GM23338 (cell line): Measurements from ENCODE around the gene MIA. TPM values are rescaled to one million over a fixed set of nuclear protein-coding genes. Genes with fewer than 3 reads are reported as not detected.

ENCODE experiments used
- ATAC-seq: fragments of 200-7000 bp; cut with Tn5 transposase; 3 replicates; pipeline ENCODE4 v1.9.1; 2020
- DNase-seq: peaks from one replicate; pipeline ENCODE4 v3.0.0-alpha.2; 2015; ENCODE audit warnings: low spot score
- H2AFZ ChIP-seq: fragments of 200-600 bp; sonication (generic); 2 replicates; pipeline ENCODE4 v1.8.0; 2016; ENCODE audit warnings: antibody characterized with exemption, mild to moderate bottlenecking, moderate library complexity
- H3F3A ChIP-seq: fragments of 200-600 bp; sonication (generic); replicated peaks from 2 replicates; pipeline ENCODE4 v1.8.0; 2017; ENCODE audit warnings: antibody characterized with exemption, mixed run types, low read depth
- H3K27ac ChIP-seq: fragments of 200-600 bp; sonication (generic); 2 replicates; pipeline ENCODE4 v1.6.1; 2016; ENCODE audit warnings: low read depth
- H3K27me3 ChIP-seq: fragments of 200-600 bp; sonication (generic); 2 replicates; pipeline ENCODE4 v1.8.0; 2016; ENCODE audit warnings: mild to moderate bottlenecking, mixed run types, moderate library complexity; ENCODE audit not compliant: insufficient read depth
- H3K36me3 ChIP-seq: fragments of 200-600 bp; sonication (generic); 2 replicates; pipeline ENCODE4 v1.8.0; 2016; ENCODE audit warnings: mild to moderate bottlenecking; ENCODE audit not compliant: insufficient read depth
- H3K4me1 ChIP-seq: fragments of 200-600 bp; sonication (generic); 2 replicates; pipeline ENCODE4 v1.8.0; 2016; ENCODE audit warnings: mild to moderate bottlenecking, moderate library complexity; ENCODE audit not compliant: insufficient read depth
- H3K4me2 ChIP-seq: fragments of 200-600 bp; sonication (generic); 2 replicates; pipeline ENCODE4 v1.7.1; 2017; ENCODE audit warnings: mixed run types
- H3K4me3 ChIP-seq: fragments of 200-600 bp; sonication (generic); 2 replicates; pipeline ENCODE4 v1.6.1; 2016; ENCODE audit warnings: mixed run types
- H3K79me2 ChIP-seq: fragments of 200-600 bp; sonication (generic); replicated peaks from 2 replicates; pipeline ENCODE4 v1.8.0; 2017; ENCODE audit warnings: mild to moderate bottlenecking; ENCODE audit not compliant: insufficient read depth
- H3K9me2 ChIP-seq: fragments of 200-600 bp; sonication (generic); 2 replicates; pipeline ENCODE4 v1.8.0; 2017; ENCODE audit not compliant: insufficient read depth
- H4K20me1 ChIP-seq: fragments of 200-600 bp; sonication (generic); replicated peaks from 2 replicates; pipeline ENCODE4 v1.8.0; 2017; ENCODE audit warnings: mild to moderate bottlenecking; ENCODE audit not compliant: insufficient read depth
- H3K27ac Mint-ChIP-seq: 2 replicates; pipeline ENCODE4 v1.8.0; 2020; ENCODE audit warnings: inconsistent platforms, mild to moderate bottlenecking, moderate library complexity, mixed read lengths
- H3K27me3 Mint-ChIP-seq: 3 replicates; pipeline ENCODE4 v1.8.0; 2022; ENCODE audit warnings: low read depth, mild to moderate bottlenecking, moderate library complexity, mixed read lengths, inconsistent platforms; ENCODE audit not compliant: insufficient read depth, poor library complexity
- H3K36me3 Mint-ChIP-seq: 3 replicates; pipeline ENCODE4 v1.8.0; 2021; ENCODE audit warnings: low read depth, mild to moderate bottlenecking, inconsistent platforms, moderate library complexity, mixed read lengths
- H3K4me1 Mint-ChIP-seq: 3 replicates; pipeline ENCODE4 v1.8.0; 2020; ENCODE audit warnings: mild to moderate bottlenecking, inconsistent platforms, mixed read lengths
- H3K4me3 Mint-ChIP-seq: 3 replicates; pipeline ENCODE4 v1.8.0; 2021; ENCODE audit warnings: moderate library complexity, mild to moderate bottlenecking, inconsistent platforms, mixed read lengths
- H3K9me3 Mint-ChIP-seq: 3 replicates; pipeline ENCODE4 v1.8.0; 2020; ENCODE audit warnings: moderate library complexity, mild to moderate bottlenecking, inconsistent platforms, mixed read lengths
- CREB1 ChIP-seq: fragments of 250-450 bp; sonication (Bioruptor Pico); IDR thresholded peaks from 2 replicates; pipeline ENCODE4 v1.5.0; 2020; ENCODE audit warnings: low read depth, mild to moderate bottlenecking, moderate library complexity
- ETS1 ChIP-seq: IDR thresholded peaks from 2 replicates; pipeline ENCODE4 v1.6.1; 2016; ENCODE audit warnings: antibody characterized with exemption
- EZH2 ChIP-seq: fragments of 200-600 bp; sonication (generic); IDR thresholded peaks from one replicate; pipeline ENCODE4 v1.8.0; 2017; ENCODE audit warnings: antibody characterized with exemption, mild to moderate bottlenecking, low read depth; ENCODE audit not compliant: unreplicated experiment
- EZH2phosphoT487 ChIP-seq: fragments of 200-600 bp; sonication (generic); IDR thresholded peaks from one replicate; pipeline ENCODE4 v1.8.1; 2018; ENCODE audit warnings: antibody characterized with exemption; ENCODE audit not compliant: unreplicated experiment
- JUNB ChIP-seq: IDR thresholded peaks from one replicate; pipeline ENCODE4 v1.6.1; 2016; ENCODE audit warnings: antibody characterized with exemption; ENCODE audit not compliant: unreplicated experiment
- NANOG ChIP-seq: IDR thresholded peaks from 2 replicates; pipeline ENCODE4 v1.6.1; 2016; ENCODE audit warnings: antibody characterized with exemption, borderline replicate concordance
- POLR2AphosphoS5 ChIP-seq: IDR thresholded peaks from 2 replicates; pipeline ENCODE4 v1.6.1; 2016; ENCODE audit warnings: antibody characterized with exemption, low read depth
- STAT1 ChIP-seq: IDR thresholded peaks from one replicate; pipeline ENCODE4 v1.6.1; 2016; ENCODE audit warnings: antibody characterized with exemption; ENCODE audit not compliant: unreplicated experiment
- ZNF114 ChIP-seq: fragments of 250-450 bp; sonication (Bioruptor Pico); IDR thresholded peaks from 2 replicates; pipeline ENCODE4 v1.5.0; 2020; ENCODE audit warnings: mild to moderate bottlenecking, moderate library complexity
- ZNF331 ChIP-seq: fragments of 250-450 bp; sonication (Bioruptor Pico); IDR thresholded peaks from 2 replicates; pipeline ENCODE4 v1.5.0; 2020; ENCODE audit warnings: low read depth, mild to moderate bottlenecking, moderate library complexity
- ZNF462 ChIP-seq: fragments of 250-450 bp; sonication (Bioruptor Pico); IDR thresholded peaks from 2 replicates; pipeline ENCODE4 v1.5.0; 2020; ENCODE audit warnings: mild to moderate bottlenecking, moderate library complexity
- long read RNA-seq: library from polyadenylated mRNA; unstranded; transcript quantifications from one replicate; pipeline ENCODE4 v2.0.0, GENCODE V29; 2020; ENCODE audit not compliant: unreplicated experiment
- polyA plus RNA-seq: library from polyadenylated mRNA; unstranded; fragments of >200 nt; fragmentation: Nextera tagmentation; extraction: Ambion mirVana; gene quantifications from 2 replicates; pipeline ENCODE4 v1.2.1, GENCODE V29; 2016
- total RNA-seq: library from RNA; depleted of rRNA; stranded (reverse); fragments of >200 nt; shearing (Covaris generic); gene quantifications from 2 replicates; pipeline ENCODE4 v1.2.3, GENCODE V29; 2014; rRNA removed
- TF ChIP-seq, protein P1 (sequence below): IDR thresholded peaks from one replicate; pipeline ENCODE4 v1.6.1; 2018; ENCODE audit warnings: antibody characterized with exemption; ENCODE audit not compliant: unreplicated experiment
- TF ChIP-seq, protein P2 (sequence below), 2 experiments: fragments of 200-600 bp in 1 of 2; sonication (generic) in 1 of 2; conservative IDR thresholded peaks; 2 replicates each; pipeline versions ENCODE4 v1.5.1 to v1.6.1; 2016 to 2017; ENCODE audit warnings: antibody characterized with exemption in 2 of 2, low read depth in 2 of 2, mild to moderate bottlenecking in 2 of 2, moderate library complexity in 1 of 2

MIA gene
- not detected in 2 replicates for total RNA-seq
- polyA plus RNA-seq: not detected in 2 replicates
- long read RNA-seq: 0 reads

GRCh38 chr19:40774916-40775631, at the start of gene MIA:
Gene MIA (plus strand): TSS chr19:40775521. CDS start chr19:40775543, 22 bp downstream.
- Histone ChIP-seq H3K9me2 (no peaks in the 10 kb centered on the region), H4K20me1 (no peaks in the 10 kb centered on the region), H3K79me2 (peaks cover 5% of the 10 kb centered on the region), H3K4me1 (peaks cover 11% of the 10 kb centered on the region), H3K27ac (peak within 1 kb of the TSS; percentile 100), H3K4me2 (no peak within 1 kb of the TSS), H3K36me3 (no peaks in the 10 kb centered on the region), H3K27me3 (no peaks in the 10 kb centered on the region), H3F3A (peaks cover 5% of the 10 kb centered on the region; the same call in 1 of the 2 replicates), H2AFZ (no peak within 1 kb of the TSS), H3K4me3 (no peak within 1 kb of the TSS)
- Mint-ChIP-seq H3K36me3 (peaks cover 12% of the 10 kb centered on the region), H3K4me3 (peak within 1 kb of the TSS; percentile 21; the same call in 2 of the 3 replicates), H3K27me3 (peaks cover 18% of the 10 kb centered on the region), H3K27ac (peak within 1 kb of the TSS; percentile 72), H3K4me1 (peaks cover 17% of the 10 kb centered on the region), H3K9me3 (peaks cover 7% of the 10 kb centered on the region)
- TF ChIP-seq EZH2phosphoT487 (no peak), JUNB (no peak), EZH2 (no peak), ZNF462 (CRISPR knock-in tag) (no peak), CREB1 (CRISPR knock-in tag) (no peak), ZNF114 (CRISPR knock-in tag) (no peak), ETS1 (no peak), POLR2AphosphoS5 (no peak), ZNF331 (CRISPR knock-in tag) (no peak), NANOG (no peak), STAT1 (no peak)
- TF ChIP-seq, protein P1, sequence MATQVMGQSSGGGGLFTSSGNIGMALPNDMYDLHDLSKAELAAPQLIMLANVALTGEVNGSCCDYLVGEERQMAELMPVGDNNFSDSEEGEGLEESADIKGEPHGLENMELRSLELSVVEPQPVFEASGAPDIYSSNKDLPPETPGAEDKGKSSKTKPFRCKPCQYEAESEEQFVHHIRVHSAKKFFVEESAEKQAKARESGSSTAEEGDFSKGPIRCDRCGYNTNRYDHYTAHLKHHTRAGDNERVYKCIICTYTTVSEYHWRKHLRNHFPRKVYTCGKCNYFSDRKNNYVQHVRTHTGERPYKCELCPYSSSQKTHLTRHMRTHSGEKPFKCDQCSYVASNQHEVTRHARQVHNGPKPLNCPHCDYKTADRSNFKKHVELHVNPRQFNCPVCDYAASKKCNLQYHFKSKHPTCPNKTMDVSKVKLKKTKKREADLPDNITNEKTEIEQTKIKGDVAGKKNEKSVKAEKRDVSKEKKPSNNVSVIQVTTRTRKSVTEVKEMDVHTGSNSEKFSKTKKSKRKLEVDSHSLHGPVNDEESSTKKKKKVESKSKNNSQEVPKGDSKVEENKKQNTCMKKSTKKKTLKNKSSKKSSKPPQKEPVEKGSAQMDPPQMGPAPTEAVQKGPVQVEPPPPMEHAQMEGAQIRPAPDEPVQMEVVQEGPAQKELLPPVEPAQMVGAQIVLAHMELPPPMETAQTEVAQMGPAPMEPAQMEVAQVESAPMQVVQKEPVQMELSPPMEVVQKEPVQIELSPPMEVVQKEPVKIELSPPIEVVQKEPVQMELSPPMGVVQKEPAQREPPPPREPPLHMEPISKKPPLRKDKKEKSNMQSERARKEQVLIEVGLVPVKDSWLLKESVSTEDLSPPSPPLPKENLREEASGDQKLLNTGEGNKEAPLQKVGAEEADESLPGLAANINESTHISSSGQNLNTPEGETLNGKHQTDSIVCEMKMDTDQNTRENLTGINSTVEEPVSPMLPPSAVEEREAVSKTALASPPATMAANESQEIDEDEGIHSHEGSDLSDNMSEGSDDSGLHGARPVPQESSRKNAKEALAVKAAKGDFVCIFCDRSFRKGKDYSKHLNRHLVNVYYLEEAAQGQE: no peak
- TF ChIP-seq, protein P2, sequence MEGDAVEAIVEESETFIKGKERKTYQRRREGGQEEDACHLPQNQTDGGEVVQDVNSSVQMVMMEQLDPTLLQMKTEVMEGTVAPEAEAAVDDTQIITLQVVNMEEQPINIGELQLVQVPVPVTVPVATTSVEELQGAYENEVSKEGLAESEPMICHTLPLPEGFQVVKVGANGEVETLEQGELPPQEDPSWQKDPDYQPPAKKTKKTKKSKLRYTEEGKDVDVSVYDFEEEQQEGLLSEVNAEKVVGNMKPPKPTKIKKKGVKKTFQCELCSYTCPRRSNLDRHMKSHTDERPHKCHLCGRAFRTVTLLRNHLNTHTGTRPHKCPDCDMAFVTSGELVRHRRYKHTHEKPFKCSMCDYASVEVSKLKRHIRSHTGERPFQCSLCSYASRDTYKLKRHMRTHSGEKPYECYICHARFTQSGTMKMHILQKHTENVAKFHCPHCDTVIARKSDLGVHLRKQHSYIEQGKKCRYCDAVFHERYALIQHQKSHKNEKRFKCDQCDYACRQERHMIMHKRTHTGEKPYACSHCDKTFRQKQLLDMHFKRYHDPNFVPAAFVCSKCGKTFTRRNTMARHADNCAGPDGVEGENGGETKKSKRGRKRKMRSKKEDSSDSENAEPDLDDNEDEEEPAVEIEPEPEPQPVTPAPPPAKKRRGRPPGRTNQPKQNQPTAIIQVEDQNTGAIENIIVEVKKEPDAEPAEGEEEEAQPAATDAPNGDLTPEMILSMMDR (conservative IDR thresholded peaks at IDR 0.05; ENCODE audit: low read depth in 2 of 2): no peak
- DNase-seq (no peak), ATAC-seq (no peak)
